ENCODE measurements around the gene QPRT. TPM values are rescaled to one million over a fixed set of nuclear protein-coding genes. Genes with fewer than 3 reads are reported as not detected.

The QPRT gene
- total and polyA plus RNA-seq, 4 donors, result 15.8 to 52.0 (median 39.8) TPM

Other genes with a start within 250 kb of the QPRT start
- gene BOLA2, start 224.8 kb upstream of the QPRT start, total RNA-seq, result 10 to 100 TPM in 1 of 2 donors, 1 to 10 TPM in 1; 5.3 to 27.3 TPM
- gene BOLA2, start 224.8 kb upstream of the QPRT start, polyA plus RNA-seq (ENCODE audit: insufficient read length in 2 of 2), result 10 to 100 TPM in 1 of 2 donors, 1 to 10 TPM in 1; 9.4 to 16.6 TPM
- gene SLX1B, start 224.6 kb upstream of the QPRT start, total RNA-seq, result 10 to 100 TPM in 1 of 2 donors, 1 to 10 TPM in 1; 5.4 to 12.9 TPM
- gene SLX1B, start 224.6 kb upstream of the QPRT start, polyA plus RNA-seq (ENCODE audit: insufficient read length in 2 of 2), result 10 to 100 TPM in 1 of 2 donors, 1 to 10 TPM in 1; 2.6 to 20.6 TPM
- 10 to 100 TPM in 1 of 2 donors, 1 to 10 TPM in 1; 3.1 to 22.8 TPM for gene SULT1A4, start 219.3 kb upstream of the QPRT start, total RNA-seq
- 10 to 100 TPM in 1 of 2 donors, 1 to 10 TPM in 1; 4.9 to 16.1 TPM for gene SULT1A4, start 219.3 kb upstream of the QPRT start, polyA plus RNA-seq (ENCODE audit: insufficient read length in 2 of 2)
- gene NPIPB12, start 172.8 kb upstream of the QPRT start, total RNA-seq, result 10 to 100 TPM; 24.8 to 25.3 TPM
- gene NPIPB12, start 172.8 kb upstream of the QPRT start, polyA plus RNA-seq (ENCODE audit: insufficient read length in 2 of 2), result 10 to 100 TPM; 31.2 to 96.4 TPM
- gene SPN, start 15.9 kb upstream of the QPRT start, total RNA-seq, result 1 to 10 TPM in 1 of 2 donors, under 1 TPM in 1; 0.88 to 3.3 TPM
- gene SPN, start 15.9 kb upstream of the QPRT start, polyA plus RNA-seq (ENCODE audit: insufficient read length in 2 of 2), result under 1 TPM; 0.79 to 0.96 TPM
- 1 to 10 TPM in 1 of 2 donors, under 1 TPM in 1; 0.39 to 1.1 TPM for gene C16orf54, start 66.8 kb downstream of the QPRT start, total RNA-seq
- gene C16orf54, start 66.8 kb downstream of the QPRT start, polyA plus RNA-seq (ENCODE audit: insufficient read length in 2 of 2), result under 1 TPM; 0.20 to 0.29 TPM
- not detected for gene ZG16, start 99.1 kb downstream of the QPRT start, total RNA-seq
- under 1 TPM in 1 of 2 donors, not detected in 1; 0.05 TPM for gene ZG16, start 99.1 kb downstream of the QPRT start, polyA plus RNA-seq (ENCODE audit: insufficient read length in 2 of 2)
- 10 to 100 TPM; 30.2 to 44.0 TPM for gene KIF22, start 111.6 kb downstream of the QPRT start, total RNA-seq
- 10 to 100 TPM; 55.0 to 56.4 TPM for gene KIF22, start 111.6 kb downstream of the QPRT start, polyA plus RNA-seq (ENCODE audit: insufficient read length in 2 of 2)
- 100 to 1,000 TPM; 139 to 199 TPM for gene MAZ, start 127.3 kb downstream of the QPRT start, total RNA-seq
- 100 to 1,000 TPM; 519 to 532 TPM for gene MAZ, start 127.3 kb downstream of the QPRT start, polyA plus RNA-seq (ENCODE audit: insufficient read length in 2 of 2)
- 10 to 100 TPM; 24.4 to 25.6 TPM for gene PRRT2, start 133.0 kb downstream of the QPRT start, total RNA-seq
- 100 to 1,000 TPM; 226 to 244 TPM for gene PRRT2, start 133.0 kb downstream of the QPRT start, polyA plus RNA-seq (ENCODE audit: insufficient read length in 2 of 2)
- gene PAGR1, start 137.0 kb downstream of the QPRT start, total RNA-seq, result 10 to 100 TPM in 1 of 2 donors, 1 to 10 TPM in 1; 8.2 to 48.5 TPM
- 10 to 100 TPM; 53.5 to 65.5 TPM for gene PAGR1, start 137.0 kb downstream of the QPRT start, polyA plus RNA-seq (ENCODE audit: insufficient read length in 2 of 2)
- 10 to 100 TPM; 20.3 to 35.8 TPM for gene MVP, start 141.3 kb downstream of the QPRT start, total RNA-seq
- gene MVP, start 141.3 kb downstream of the QPRT start, polyA plus RNA-seq (ENCODE audit: insufficient read length in 2 of 2), result 10 to 100 TPM; 11.8 to 14.9 TPM
- gene CDIPT, start 184.0 kb downstream of the QPRT start, total RNA-seq, result 10 to 100 TPM; 51.3 to 78.6 TPM
- gene CDIPT, start 184.0 kb downstream of the QPRT start, polyA plus RNA-seq (ENCODE audit: insufficient read length in 2 of 2), result 100 to 1,000 TPM; 103 to 121 TPM
- gene SEZ6L2, start 220.4 kb downstream of the QPRT start, total RNA-seq, result 10 to 100 TPM; 32.7 to 66.3 TPM
- 100 to 1,000 TPM; 138 to 155 TPM for gene SEZ6L2, start 220.4 kb downstream of the QPRT start, polyA plus RNA-seq (ENCODE audit: insufficient read length in 2 of 2)
- gene ASPHD1, start 221.3 kb downstream of the QPRT start, total RNA-seq, result 10 to 100 TPM in 1 of 2 donors, 1 to 10 TPM in 1; 4.2 to 15.1 TPM
- gene ASPHD1, start 221.3 kb downstream of the QPRT start, polyA plus RNA-seq (ENCODE audit: insufficient read length in 2 of 2), result 10 to 100 TPM; 49.8 to 52.7 TPM
- 10 to 100 TPM; 11.0 to 15.4 TPM for gene KCTD13, start 247.0 kb downstream of the QPRT start, total RNA-seq
- 10 to 100 TPM; 64.2 to 79.2 TPM for gene KCTD13, start 247.0 kb downstream of the QPRT start, polyA plus RNA-seq (ENCODE audit: insufficient read length in 2 of 2)